ENCODE data around the gene IKZF5.
A peak's percentile ranks its signal among the peaks of the same experiment; 100 is the strongest.

The IKZF5 gene

GRCh38 chr10:123031124-123031523, 22.5 kb upstream of the IKZF5 start:
- no peak for TF ChIP-seq CTCF (IDR thresholded peaks at IDR 0.05; ENCODE audit: insufficient read depth, low read length, poor library complexity, severe bottlenecking)
- Histone ChIP-seq H3K4me3 (replicated peaks; ENCODE audit: low read depth, low read length) (no peak overlapping the region), H3K27me3 (replicated peaks; ENCODE audit: control insufficient read depth, insufficient read depth, low read length) (no peaks in the 10 kb centered on the region), H3K36me3 (ENCODE audit: control insufficient read depth, insufficient read depth, low read length) (no peaks in the 10 kb centered on the region)
- DNase-seq (ENCODE audit: extremely low read depth, insufficient read length), result no peak

GRCh38 chr10:123027861-123028260, 19.3 kb upstream of the IKZF5 start:
- TF ChIP-seq CTCF (IDR thresholded peaks at IDR 0.05; ENCODE audit: insufficient read depth, low read length, poor library complexity, severe bottlenecking), result no peak
- Histone ChIP-seq H3K4me3 (replicated peaks; ENCODE audit: low read depth, low read length) (no peak overlapping the region), H3K27me3 (replicated peaks; ENCODE audit: control insufficient read depth, insufficient read depth, low read length) (no peaks in the 10 kb centered on the region), H3K36me3 (ENCODE audit: control insufficient read depth, insufficient read depth, low read length) (no peaks in the 10 kb centered on the region)
- no peak for DNase-seq (ENCODE audit: extremely low read depth, insufficient read length)

GRCh38 chr10:123026302-123026701, 17.7 kb upstream of the IKZF5 start:
- TF ChIP-seq CTCF (IDR thresholded peaks at IDR 0.05; ENCODE audit: insufficient read depth, low read length, poor library complexity, severe bottlenecking), result no peak
- H3K27me3 ChIP-seq (replicated peaks; ENCODE audit: control insufficient read depth, insufficient read depth, low read length), result no peaks in the 10 kb centered on the region
- H3K36me3 ChIP-seq (ENCODE audit: control insufficient read depth, insufficient read depth, low read length), result no peaks in the 10 kb centered on the region
- no peak overlapping the region for H3K4me3 ChIP-seq (replicated peaks; ENCODE audit: low read depth, low read length)
- no peak for DNase-seq (ENCODE audit: extremely low read depth, insufficient read length)

GRCh38 chr10:123024540-123024939, 15.9 kb upstream of the IKZF5 start:
- Histone ChIP-seq H3K27me3 (replicated peaks; ENCODE audit: control insufficient read depth, insufficient read depth, low read length) (no peaks in the 10 kb centered on the region), H3K4me3 (replicated peaks; ENCODE audit: low read depth, low read length) (no peak overlapping the region), H3K36me3 (ENCODE audit: control insufficient read depth, insufficient read depth, low read length) (no peaks in the 10 kb centered on the region)
- DNase-seq (ENCODE audit: extremely low read depth, insufficient read length), result no peak
- no peak for TF ChIP-seq CTCF (IDR thresholded peaks at IDR 0.05; ENCODE audit: insufficient read depth, low read length, poor library complexity, severe bottlenecking)

- H3K4me3 ChIP-seq (replicated peaks; ENCODE audit: low read depth, low read length), result no peak overlapping the region
- no peak for DNase-seq (ENCODE audit: extremely low read depth, insufficient read length)
- H3K27me3 ChIP-seq (replicated peaks; ENCODE audit: control insufficient read depth, insufficient read depth, low read length), result no peaks in the 10 kb centered on the region
- TF ChIP-seq CTCF (IDR thresholded peaks at IDR 0.05; ENCODE audit: insufficient read depth, low read length, poor library complexity, severe bottlenecking), result peak; percentile 57
- H3K36me3 ChIP-seq (ENCODE audit: control insufficient read depth, insufficient read depth, low read length), result no peaks in the 10 kb centered on the region
Observed at GRCh38 chr10:123021517-123021916, 12.9 kb upstream of the IKZF5 start.

All from GM06990 (cell line).